Lung (tissue), 12 donors: ENCODE data around the gene SEMA3C. TPM values are rescaled to one million over a fixed set of nuclear protein-coding genes. Genes with fewer than 3 reads are reported as not detected.

Experiments used
- ATAC-seq: fragments of 200-7000 bp; cut with Tn5 transposase; one replicate; pipeline ENCODE4 v1.9.1; 2020; ENCODE audit warnings: moderate number of reproducible peaks; ENCODE audit not compliant: insufficient read depth, low FRiP score
- DNase-seq, 3 donors: peaks; one replicate each; pipeline ENCODE4 v3.0.0-alpha.2; 2013 to 2017
- H3K27ac ChIP-seq, 2 donors: one replicate each; pipeline ENCODE4 v1.5.1; 2013; ENCODE audit warnings: mild to moderate bottlenecking in 2 of 2, moderate library complexity in 2 of 2, control low read depth in 1 of 2, inconsistent platforms in 1 of 2, low read depth in 1 of 2, low read length in 1 of 2
- H3K27me3 ChIP-seq, 3 donors: one replicate each; pipeline ENCODE4 v1.5.1; 2013; ENCODE audit warnings: low read length in 2 of 3; ENCODE audit not compliant: control insufficient read depth in 3 of 3, insufficient read depth in 3 of 3
- H3K36me3 ChIP-seq, 4 donors: one replicate each; pipeline ENCODE4 v1.5.1; 2013; ENCODE audit warnings: low read length in 4 of 4, mild to moderate bottlenecking in 1 of 4, moderate library complexity in 1 of 4; ENCODE audit not compliant: control insufficient read depth in 4 of 4, insufficient read depth in 4 of 4
- H3K4me1 ChIP-seq, 5 donors: one replicate each; pipeline ENCODE4 v1.5.1; 2013; ENCODE audit warnings: low read length in 5 of 5, mild to moderate bottlenecking in 2 of 5, moderate library complexity in 1 of 5; ENCODE audit not compliant: control insufficient read depth in 5 of 5, insufficient read depth in 5 of 5
- H3K4me3 ChIP-seq: one replicate; pipeline ENCODE4 v1.5.1; 2013; ENCODE audit warnings: mild to moderate bottlenecking, control low read depth, moderate library complexity
- H3K9ac ChIP-seq, 2 donors: one replicate each; pipeline ENCODE4 v1.5.1; 2013; ENCODE audit warnings: low read length in 2 of 2, control low read depth in 1 of 2; ENCODE audit not compliant: insufficient read depth in 1 of 2
- H3K9me3 ChIP-seq, 4 donors: one replicate each; pipeline ENCODE4 v1.5.1; 2013; ENCODE audit warnings: low read length in 3 of 4, mild to moderate bottlenecking in 1 of 4, moderate library complexity in 1 of 4; ENCODE audit not compliant: control insufficient read depth in 4 of 4, insufficient read depth in 3 of 4
- WGBS, 2 donors: extraction: QIAGEN DNeasy Blood & Tissue Kit; methylation state at CpG; one replicate each; pipeline ENCODE4 v1.1.7; 2013; 5-methylcytosine and 5-hydroxymethylcytosine counted together
- polyA plus RNA-seq, 2 donors: library from polyadenylated mRNA; stranded (reverse); fragments of 200-250 nt; gene quantifications; one replicate each; pipeline ENCODE4 v1.2.1, GENCODE V29; 2013
- total RNA-seq, 2 donors: library from RNA; depleted of rRNA in 1 of 2; stranded (reverse); fragments of >200 nt in 1 of 2; gene quantifications; one replicate each; pipeline ENCODE4 v1.2.1, GENCODE V29; 2014 to 2021
- TF ChIP-seq, protein P1 (sequence below): IDR thresholded peaks from 2 replicates; pipeline ENCODE4 v1.5.1; 2012; ENCODE audit warnings: mild to moderate bottlenecking; ENCODE audit errors: control extremely low read depth, extremely low read depth
- donor health status: control.
- donor health status: control.
- donor health status: Bipolar disorder and iron deficiency.
- donor health status: healthy.
- donor health status: DM: yes; HTN: yes; CAD: no.

SEMA3C gene
- total and polyA plus RNA-seq, 4 donors = 6.9 to 87.2 (median 33.7) TPM

DNA sequence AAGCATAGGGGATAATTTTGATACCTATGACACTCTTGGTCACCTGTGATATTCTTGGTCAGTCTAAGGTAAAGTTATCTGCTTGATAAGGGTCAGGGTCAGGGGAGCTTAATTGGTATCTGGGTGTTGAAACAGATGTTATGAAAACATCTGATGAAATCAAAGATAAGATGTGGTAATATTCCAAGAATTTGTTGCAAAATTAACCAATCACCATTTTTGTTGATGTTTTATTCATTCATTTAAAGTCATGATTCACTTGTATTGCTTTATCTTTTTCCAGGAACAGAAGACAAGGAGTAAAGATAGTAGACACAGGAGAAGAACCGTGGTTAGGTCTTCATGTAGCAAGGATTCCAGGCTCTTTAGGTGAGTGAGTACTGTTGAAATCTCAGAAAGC is 103.1 kb downstream of the SEMA3C start:
- ATAC-seq (peak; percentile 19), DNase-seq (no peak)
- Histone ChIP-seq H3K9me3 (no peaks in the 10 kb centered on the region), H3K9ac (no peak overlapping the region), H3K27me3 (no peaks in the 10 kb centered on the region), H3K4me3 (no peak overlapping the region), H3K36me3 (no peaks in the 10 kb centered on the region), H3K4me1 (peaks cover 0 to 6% (median 0%) of the 10 kb centered on the region in 5 donors), H3K27ac (no peak overlapping the region)
- WGBS, 2 donors = 73 to 74% methylated on average over 1 of the region's 1 CpG
- TF ChIP-seq, protein P1, sequence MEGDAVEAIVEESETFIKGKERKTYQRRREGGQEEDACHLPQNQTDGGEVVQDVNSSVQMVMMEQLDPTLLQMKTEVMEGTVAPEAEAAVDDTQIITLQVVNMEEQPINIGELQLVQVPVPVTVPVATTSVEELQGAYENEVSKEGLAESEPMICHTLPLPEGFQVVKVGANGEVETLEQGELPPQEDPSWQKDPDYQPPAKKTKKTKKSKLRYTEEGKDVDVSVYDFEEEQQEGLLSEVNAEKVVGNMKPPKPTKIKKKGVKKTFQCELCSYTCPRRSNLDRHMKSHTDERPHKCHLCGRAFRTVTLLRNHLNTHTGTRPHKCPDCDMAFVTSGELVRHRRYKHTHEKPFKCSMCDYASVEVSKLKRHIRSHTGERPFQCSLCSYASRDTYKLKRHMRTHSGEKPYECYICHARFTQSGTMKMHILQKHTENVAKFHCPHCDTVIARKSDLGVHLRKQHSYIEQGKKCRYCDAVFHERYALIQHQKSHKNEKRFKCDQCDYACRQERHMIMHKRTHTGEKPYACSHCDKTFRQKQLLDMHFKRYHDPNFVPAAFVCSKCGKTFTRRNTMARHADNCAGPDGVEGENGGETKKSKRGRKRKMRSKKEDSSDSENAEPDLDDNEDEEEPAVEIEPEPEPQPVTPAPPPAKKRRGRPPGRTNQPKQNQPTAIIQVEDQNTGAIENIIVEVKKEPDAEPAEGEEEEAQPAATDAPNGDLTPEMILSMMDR = no peak

DNA sequence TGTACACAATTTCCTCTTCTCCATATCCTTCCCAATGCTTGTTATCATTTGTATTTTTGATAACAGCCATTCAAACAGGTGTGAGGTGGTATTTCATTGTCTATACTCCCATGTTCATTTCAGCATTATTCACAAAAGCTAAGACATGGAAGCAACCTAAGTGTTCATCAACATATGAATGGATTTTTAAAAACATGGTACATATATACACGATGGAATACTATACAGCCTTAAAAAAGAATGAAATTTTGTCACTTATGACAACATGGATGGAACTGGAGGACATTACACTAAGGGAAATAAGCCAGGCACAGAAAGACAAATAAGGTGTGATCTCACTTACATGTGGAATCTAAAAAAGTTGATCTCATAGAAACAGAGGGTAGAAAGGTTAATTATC is 109.3 kb downstream of the SEMA3C start:
- Histone ChIP-seq H3K9ac (no peak overlapping the region), H3K27me3 (no peaks in the 10 kb centered on the region), H3K4me3 (no peak overlapping the region), H3K36me3 (no peaks in the 10 kb centered on the region), H3K9me3 (no peaks in the 10 kb centered on the region), H3K4me1 (no peaks in the 10 kb centered on the region), H3K27ac (no peak overlapping the region)
- WGBS, 2 donors = 90 to 96% methylated on average over 1 of the region's 1 CpG
- TF ChIP-seq, protein P1 = no peak
- DNase-seq (no peak), ATAC-seq (no peak)

DNA sequence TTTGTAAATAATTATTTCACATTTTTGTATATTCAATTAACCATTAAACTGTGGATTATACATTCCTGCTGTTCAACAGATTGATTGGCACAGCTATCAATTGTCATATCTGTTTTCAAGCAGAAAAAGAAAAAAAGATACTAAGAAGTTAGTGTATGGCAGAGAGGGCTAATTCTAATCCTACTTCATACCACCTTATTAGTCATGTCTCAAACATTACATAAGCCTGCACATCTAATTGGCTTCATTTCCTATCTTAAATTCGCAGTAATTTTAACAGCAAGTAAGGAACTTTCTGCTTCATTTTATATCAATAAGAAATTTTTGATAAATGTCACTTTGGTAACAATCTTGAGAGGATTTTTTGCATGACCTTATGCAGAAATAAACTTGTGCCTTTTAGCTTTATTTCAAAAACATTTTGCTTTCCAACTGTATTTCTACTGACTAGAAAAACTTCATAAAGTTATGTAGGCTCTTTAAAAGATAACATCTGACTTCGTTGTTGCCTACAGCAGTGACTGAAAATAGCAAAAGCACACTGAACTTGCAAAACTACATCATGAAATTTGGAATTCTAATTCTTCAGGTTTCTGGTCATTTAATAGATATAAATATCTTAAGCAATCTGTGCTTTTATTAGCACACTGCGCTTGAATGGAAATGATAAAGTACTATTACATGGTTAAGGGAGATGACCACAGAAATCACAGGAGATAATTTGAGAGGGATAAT is 111.5 kb downstream of the SEMA3C start:
- Histone ChIP-seq H3K4me1 (no peaks in the 10 kb centered on the region), H3K9ac (no peak overlapping the region), H3K4me3 (no peak overlapping the region), H3K27me3 (no peaks in the 10 kb centered on the region), H3K27ac (no peak overlapping the region), H3K9me3 (no peaks in the 10 kb centered on the region), H3K36me3 (no peaks in the 10 kb centered on the region)
- ATAC-seq (no peak), DNase-seq (no peak)
- TF ChIP-seq, protein P1 = no peak
- 82 to 93% methylated on average over 3 of the region's 3 CpGs for WGBS, 2 donors

DNA sequence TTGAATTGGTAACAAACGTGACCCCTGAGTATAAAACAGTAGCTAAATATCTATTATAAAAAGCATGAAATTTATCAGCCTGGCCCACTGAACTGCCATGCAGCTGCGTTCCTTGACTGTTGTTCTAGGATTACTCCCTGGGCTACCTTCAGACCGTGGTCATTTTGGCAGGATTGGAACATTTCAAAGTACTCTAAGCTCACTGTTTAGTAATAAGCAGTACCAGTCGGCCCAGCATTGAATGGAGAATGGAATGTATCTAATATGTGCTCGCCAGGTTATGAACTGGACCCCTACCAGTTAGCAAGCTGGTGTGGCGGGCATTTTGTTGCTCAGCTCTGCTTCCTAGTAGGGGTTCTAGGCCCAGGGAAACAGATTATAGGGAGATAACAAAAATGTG is 112.2 kb downstream of the SEMA3C start:
- Histone ChIP-seq H3K27me3 (no peaks in the 10 kb centered on the region), H3K4me1 (no peaks in the 10 kb centered on the region), H3K4me3 (no peak overlapping the region), H3K9ac (no peak overlapping the region), H3K36me3 (no peaks in the 10 kb centered on the region), H3K27ac (no peak overlapping the region), H3K9me3 (no peaks in the 10 kb centered on the region)
- WGBS, 2 donors = 84 to 92% methylated on average over 6 of the region's 6 CpGs
- no peak for ATAC-seq
- TF ChIP-seq, protein P1 = no peak
- no peak for DNase-seq
